Nephron progenitor cell (in vitro differentiated cells): Measurements from ENCODE around the gene DENND6B.

Experiments used
- DNase-seq: peaks from one replicate; pipeline ENCODE4 v3.0.0; 2021
- H3K27ac Mint-ChIP-seq: 2 replicates; pipeline ENCODE4 v1.8.0; 2021; ENCODE audit warnings: mild to moderate bottlenecking, moderate library complexity, mixed read lengths
- H3K27me3 Mint-ChIP-seq: 2 replicates; pipeline ENCODE4 v1.8.0; 2021; ENCODE audit warnings: mild to moderate bottlenecking, low read depth, mixed read lengths; ENCODE audit not compliant: poor library complexity
- H3K36me3 Mint-ChIP-seq: 2 replicates; pipeline ENCODE4 v1.8.0; 2021; ENCODE audit warnings: low read depth, mixed read lengths
- H3K4me1 Mint-ChIP-seq: 2 replicates; pipeline ENCODE4 v1.8.0; 2021; ENCODE audit warnings: mixed read lengths
- H3K4me3 Mint-ChIP-seq: 2 replicates; pipeline ENCODE4 v1.8.0; 2021; ENCODE audit warnings: mild to moderate bottlenecking, moderate library complexity, mixed read lengths
- H3K9me3 Mint-ChIP-seq: 2 replicates; pipeline ENCODE4 v1.8.0; 2021; ENCODE audit warnings: mild to moderate bottlenecking, moderate library complexity, mixed read lengths
- TF ChIP-seq, protein P1 (sequence below): fragments of 200-600 bp; sonication (generic); IDR thresholded peaks from 2 replicates; pipeline ENCODE4 v1.5.0; 2021; ENCODE audit warnings: antibody characterized with exemption

The DENND6B gene

DNA sequence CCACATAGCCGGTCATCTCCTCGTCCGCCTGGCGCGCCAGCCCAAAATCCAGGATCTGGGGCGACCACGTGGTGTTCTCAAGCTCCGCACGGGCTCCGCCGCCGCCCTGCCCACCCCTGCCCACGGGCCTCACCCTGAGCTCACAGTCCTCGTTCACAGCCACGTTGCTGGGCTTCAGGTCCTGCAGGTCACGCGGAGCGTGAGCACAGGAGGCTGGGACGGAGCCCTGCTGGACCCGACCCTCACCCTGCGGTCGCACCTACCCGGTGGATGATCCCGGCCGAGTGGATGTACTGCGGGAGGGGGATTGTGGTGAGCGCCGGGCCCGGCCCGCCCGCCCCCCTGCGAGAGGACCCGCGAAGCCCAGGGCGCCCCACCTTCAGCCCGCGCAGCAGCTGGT, 59.8 kb downstream of the DENND6B start:
- Mint-ChIP-seq H3K27ac (no peak overlapping the region), H3K4me1 (peaks cover 18% of the 10 kb centered on the region), H3K27me3 (peaks cover 45% of the 10 kb centered on the region), H3K9me3 (no peaks in the 10 kb centered on the region), H3K36me3 (no peaks in the 10 kb centered on the region), H3K4me3 (no peak overlapping the region)
- TF ChIP-seq, protein P1, sequence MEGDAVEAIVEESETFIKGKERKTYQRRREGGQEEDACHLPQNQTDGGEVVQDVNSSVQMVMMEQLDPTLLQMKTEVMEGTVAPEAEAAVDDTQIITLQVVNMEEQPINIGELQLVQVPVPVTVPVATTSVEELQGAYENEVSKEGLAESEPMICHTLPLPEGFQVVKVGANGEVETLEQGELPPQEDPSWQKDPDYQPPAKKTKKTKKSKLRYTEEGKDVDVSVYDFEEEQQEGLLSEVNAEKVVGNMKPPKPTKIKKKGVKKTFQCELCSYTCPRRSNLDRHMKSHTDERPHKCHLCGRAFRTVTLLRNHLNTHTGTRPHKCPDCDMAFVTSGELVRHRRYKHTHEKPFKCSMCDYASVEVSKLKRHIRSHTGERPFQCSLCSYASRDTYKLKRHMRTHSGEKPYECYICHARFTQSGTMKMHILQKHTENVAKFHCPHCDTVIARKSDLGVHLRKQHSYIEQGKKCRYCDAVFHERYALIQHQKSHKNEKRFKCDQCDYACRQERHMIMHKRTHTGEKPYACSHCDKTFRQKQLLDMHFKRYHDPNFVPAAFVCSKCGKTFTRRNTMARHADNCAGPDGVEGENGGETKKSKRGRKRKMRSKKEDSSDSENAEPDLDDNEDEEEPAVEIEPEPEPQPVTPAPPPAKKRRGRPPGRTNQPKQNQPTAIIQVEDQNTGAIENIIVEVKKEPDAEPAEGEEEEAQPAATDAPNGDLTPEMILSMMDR = no peak
- no peak for DNase-seq

DNA sequence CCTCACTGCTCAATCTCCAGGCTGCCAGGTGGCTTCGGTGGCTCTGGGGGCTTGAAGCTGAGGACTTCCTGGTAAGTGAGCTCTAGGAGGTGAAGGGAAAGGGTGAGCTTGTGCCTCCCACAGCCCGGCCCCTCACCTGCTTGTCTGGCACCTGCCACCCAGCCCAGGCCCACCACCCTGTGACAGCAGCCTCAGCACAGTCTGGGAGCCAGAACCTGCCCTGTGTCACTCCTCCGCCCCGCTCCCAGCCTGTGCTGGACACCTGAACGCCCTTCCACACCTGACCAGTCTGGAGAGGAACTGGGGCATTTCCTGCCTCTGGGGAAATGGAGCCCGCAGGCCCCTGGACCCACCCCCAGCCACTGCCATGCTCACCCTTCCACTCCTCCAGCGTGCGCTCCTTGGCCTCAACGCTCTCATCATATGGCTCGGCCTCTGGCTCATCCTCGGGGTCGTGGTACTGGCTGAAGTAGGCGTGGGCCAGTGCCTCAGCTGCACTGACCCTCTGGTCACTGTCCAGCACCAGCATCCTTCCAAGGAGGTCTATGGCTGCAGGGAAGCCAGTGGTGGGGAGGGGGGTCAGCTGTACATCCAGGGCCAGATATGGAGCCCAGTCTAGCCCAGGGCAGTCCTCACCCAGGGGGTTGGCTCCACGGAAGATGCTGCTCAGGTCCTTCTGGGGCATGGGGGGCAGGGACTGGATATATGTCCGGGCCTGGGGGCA, 61.7 kb downstream of the DENND6B start:
- H3K9me3 Mint-ChIP-seq = no peaks in the 10 kb centered on the region
- TF ChIP-seq, protein P1 = no peak
- DNase-seq = no peak
- no peaks in the 10 kb centered on the region for H3K36me3 Mint-ChIP-seq
- no peak overlapping the region for H3K27ac Mint-ChIP-seq
- peak overlapping the region; percentile 8 for H3K4me3 Mint-ChIP-seq
- peaks cover 19% of the 10 kb centered on the region for H3K4me1 Mint-ChIP-seq
- peaks cover 35% of the 10 kb centered on the region for H3K27me3 Mint-ChIP-seq

DNA sequence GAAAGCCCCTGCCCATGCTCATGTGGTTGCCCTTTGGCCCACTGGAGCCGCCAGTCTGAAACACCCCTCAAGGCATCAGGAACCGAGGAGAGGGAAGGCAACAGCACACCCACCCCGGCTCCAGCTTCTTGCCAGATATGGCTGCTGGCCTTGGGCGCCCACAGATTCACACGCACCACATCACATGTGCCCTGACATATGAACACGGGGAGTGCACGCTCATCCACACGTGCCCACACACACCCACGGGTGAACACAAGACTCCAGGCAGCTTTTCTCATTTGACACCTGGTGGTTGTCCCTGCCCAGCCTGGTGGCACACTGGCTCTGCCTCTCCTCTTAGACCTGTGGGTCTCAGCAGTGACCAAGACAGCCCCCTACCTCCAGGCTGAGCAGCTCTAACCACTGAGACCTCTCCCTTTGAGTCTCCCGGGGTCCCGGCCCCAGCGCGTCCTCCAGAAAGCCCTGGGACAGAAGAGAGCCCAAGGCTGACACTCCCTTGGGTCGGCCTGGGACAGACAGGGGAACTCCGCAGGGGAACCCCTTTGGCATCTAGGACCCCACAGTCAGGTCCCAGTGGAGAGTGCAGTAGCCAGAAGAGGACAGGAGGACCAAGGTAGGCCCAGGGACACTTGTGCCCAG, 62.6 kb downstream of the DENND6B start:
- Mint-ChIP-seq H3K36me3 (no peaks in the 10 kb centered on the region), H3K9me3 (no peaks in the 10 kb centered on the region), H3K27ac (no peak overlapping the region), H3K4me1 (peaks cover 19% of the 10 kb centered on the region), H3K4me3 (no peak overlapping the region), H3K27me3 (peaks cover 29% of the 10 kb centered on the region)
- no peak for DNase-seq
- TF ChIP-seq, protein P1 = no peak

DNA sequence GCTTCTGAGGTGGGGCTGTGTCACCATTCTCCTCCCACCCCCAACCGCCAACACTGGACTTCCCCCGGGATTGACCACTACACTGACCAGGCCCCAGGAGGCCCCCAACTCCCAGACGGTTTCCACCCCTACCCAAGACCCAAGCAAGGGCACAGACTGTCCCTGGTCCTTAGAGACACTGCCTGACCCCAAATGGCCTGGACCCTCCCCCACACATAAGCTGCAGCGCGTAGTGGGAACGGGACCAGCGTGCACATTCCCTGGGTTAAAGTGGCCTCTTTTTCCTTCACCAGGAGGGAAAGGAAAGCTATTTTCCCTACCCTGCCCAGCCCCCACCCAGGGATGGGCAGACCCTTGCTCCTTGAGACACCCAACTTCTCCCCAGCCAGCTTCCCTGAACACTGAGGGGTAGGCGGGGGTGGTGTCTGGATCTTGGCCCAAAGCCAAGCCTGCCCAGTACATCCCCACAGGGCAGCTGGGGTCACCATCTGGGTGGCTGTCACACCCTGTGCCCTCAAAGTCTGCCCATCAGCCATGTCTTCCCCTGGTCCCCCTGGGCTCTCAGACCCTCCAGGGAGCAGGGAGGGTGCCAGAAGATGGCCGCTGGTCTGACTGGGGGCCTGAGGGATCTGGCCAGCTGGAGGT, 63.7 kb downstream of the DENND6B start:
- Mint-ChIP-seq H3K36me3 (no peaks in the 10 kb centered on the region), H3K4me3 (no peak overlapping the region), H3K4me1 (peaks cover 28% of the 10 kb centered on the region), H3K27ac (no peak overlapping the region), H3K9me3 (no peaks in the 10 kb centered on the region), H3K27me3 (peaks cover 18% of the 10 kb centered on the region)
- TF ChIP-seq, protein P1 = no peak
- no peak for DNase-seq

DNA sequence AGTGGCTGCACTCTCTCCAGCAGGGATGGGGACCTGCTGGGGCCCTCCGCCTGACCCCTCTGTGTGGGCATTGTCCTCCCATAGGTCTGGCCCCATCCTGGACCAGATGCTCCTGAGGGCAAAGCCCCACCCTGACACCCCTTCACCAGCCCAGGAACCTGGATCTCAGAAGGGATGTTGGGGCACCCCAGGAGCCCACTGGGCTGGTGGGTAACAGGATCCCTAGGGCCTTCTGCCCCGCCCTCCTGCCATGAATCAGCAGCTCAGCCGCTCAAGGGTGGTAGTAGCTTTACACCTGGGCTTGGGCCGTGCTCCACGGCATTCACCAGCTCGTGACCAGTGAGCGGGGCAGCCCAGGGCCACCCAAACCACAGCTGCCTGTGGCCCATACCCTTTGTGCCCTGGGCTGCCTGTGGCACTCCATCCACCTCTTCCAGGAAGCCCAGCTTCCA, 64.3 kb downstream of the DENND6B start:
- Mint-ChIP-seq H3K4me3 (peak overlapping the region; percentile 75), H3K36me3 (no peaks in the 10 kb centered on the region), H3K27ac (no peak overlapping the region), H3K27me3 (peaks cover 12% of the 10 kb centered on the region), H3K9me3 (no peaks in the 10 kb centered on the region), H3K4me1 (peaks cover 34% of the 10 kb centered on the region)
- TF ChIP-seq, protein P1 = no peak
- DNase-seq = no peak
